Measurements from ENCODE around the gene NIPAL3.
A peak's percentile ranks its signal among the peaks of the same experiment; 100 is the strongest.

The NIPAL3 gene

DNA sequence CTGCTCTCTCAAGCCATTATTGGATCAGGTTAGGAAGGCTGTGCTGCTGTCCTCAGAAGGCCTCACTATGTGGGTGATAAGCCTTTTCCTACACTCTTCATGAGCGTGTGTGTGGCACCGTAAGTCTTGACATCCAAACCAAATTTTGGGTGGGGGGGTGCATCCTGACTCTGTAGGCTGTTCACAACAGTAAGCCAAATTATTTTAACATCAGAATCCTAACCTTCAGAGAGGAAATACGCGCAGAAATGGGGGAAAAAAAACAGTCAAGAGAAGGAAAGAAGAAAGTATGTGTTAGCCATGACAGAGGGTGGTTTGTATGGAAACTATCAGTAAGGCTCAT is 23.0 kb upstream of the NIPAL3 start:
- WGBS = 69% methylated on average over 4 of the region's 4 CpGs
- H3K36me3 ChIP-seq (ENCODE audit: insufficient read depth, low read length) = no peaks in the 10 kb centered on the region
- 0 out of 2 replicates have a peak overlapping the region, but pooled peaks have one; percentile 24 for H3K27ac ChIP-seq (ENCODE audit: low read depth, low read length)
- H3K9ac ChIP-seq (ENCODE audit: low read depth, low read length) = no peak overlapping the region
- H3K27me3 ChIP-seq (ENCODE audit: insufficient read depth, low read length) = no peaks in the 10 kb centered on the region
- H3K4me3 ChIP-seq (ENCODE audit: low read length) = no peak overlapping the region
- no peaks in the 10 kb centered on the region for H3K9me3 ChIP-seq (ENCODE audit: insufficient read depth, low read depth, low read length)
- H3K4me1 ChIP-seq (ENCODE audit: insufficient read depth, low read length) = peaks cover 24% of the 10 kb centered on the region

DNA sequence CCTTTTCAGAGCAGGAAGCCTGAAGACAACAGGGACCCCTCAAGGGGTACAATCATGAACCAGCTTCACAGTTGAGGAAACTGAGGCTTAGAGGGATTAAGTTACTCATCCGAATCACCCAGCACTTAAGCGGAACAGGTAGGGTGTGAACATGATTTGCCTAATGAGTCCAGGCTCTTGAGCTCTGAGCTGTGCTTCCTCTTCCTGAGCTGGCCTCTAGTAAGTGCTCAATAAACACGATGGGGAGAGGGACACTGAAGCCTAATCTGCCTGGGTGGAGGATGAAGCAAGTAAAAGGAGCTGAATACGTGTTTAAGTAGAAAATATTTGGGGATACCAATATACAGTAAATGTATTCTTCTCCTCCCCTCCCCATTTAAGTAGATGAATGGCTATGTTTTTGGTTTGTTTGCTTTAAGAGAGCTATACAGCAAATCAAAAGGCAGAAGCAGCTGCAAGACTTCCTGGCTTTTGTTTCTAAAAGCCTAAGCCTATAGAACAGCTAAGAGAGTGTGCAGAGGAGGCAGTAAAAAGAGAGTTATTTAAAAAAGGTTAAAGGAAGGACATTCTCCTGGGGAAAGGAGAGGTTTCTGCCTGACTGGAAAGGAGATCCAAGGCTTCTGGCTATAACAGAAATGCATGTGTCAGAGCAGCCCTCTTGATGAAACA is 22.5 kb upstream of the NIPAL3 start:
- H3K4me3 ChIP-seq (ENCODE audit: low read length) = no peak overlapping the region
- WGBS = 74% methylated on average over 4 of the region's 4 CpGs
- no peaks in the 10 kb centered on the region for H3K36me3 ChIP-seq (ENCODE audit: insufficient read depth, low read length)
- no peaks in the 10 kb centered on the region for H3K9me3 ChIP-seq (ENCODE audit: insufficient read depth, low read depth, low read length)
- peaks cover 24% of the 10 kb centered on the region for H3K4me1 ChIP-seq (ENCODE audit: insufficient read depth, low read length)
- peak overlapping the region; percentile 17; the same call in 1 of the 2 replicates for H3K27ac ChIP-seq (ENCODE audit: low read depth, low read length)
- no peak overlapping the region for H3K9ac ChIP-seq (ENCODE audit: low read depth, low read length)
- no peaks in the 10 kb centered on the region for H3K27me3 ChIP-seq (ENCODE audit: insufficient read depth, low read length)

DNA sequence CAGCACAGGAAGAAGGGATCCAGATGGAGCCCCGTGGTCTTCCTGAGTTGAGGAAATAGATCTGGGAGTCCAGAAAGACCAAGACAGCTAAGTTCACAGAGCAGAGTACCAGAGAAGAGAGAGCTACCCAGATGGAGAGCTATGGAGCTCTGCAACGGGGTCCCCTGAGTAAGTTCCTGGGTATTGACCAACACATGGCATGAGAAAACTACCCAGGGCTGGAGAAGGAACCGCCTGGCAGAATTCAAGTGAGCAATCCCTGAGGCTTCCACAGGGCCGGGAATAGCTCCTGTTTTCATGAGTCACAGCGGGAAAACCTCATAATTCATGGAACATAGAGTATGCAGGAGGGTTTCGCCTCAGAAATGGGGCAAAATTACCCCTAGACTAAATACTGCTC is 21.7 kb upstream of the NIPAL3 start:
- H3K4me3 ChIP-seq (ENCODE audit: low read length) = no peak overlapping the region
- no peaks in the 10 kb centered on the region for H3K9me3 ChIP-seq (ENCODE audit: insufficient read depth, low read depth, low read length)
- WGBS = 88% methylated on average over 6 of the region's 6 CpGs
- H3K27ac ChIP-seq (ENCODE audit: low read depth, low read length) = peak overlapping the region; percentile 17; the same call in 1 of the 2 replicates
- H3K36me3 ChIP-seq (ENCODE audit: insufficient read depth, low read length) = no peaks in the 10 kb centered on the region
- H3K27me3 ChIP-seq (ENCODE audit: insufficient read depth, low read length) = no peaks in the 10 kb centered on the region
- no peak overlapping the region for H3K9ac ChIP-seq (ENCODE audit: low read depth, low read length)
- peaks cover 24% of the 10 kb centered on the region for H3K4me1 ChIP-seq (ENCODE audit: insufficient read depth, low read length)

DNA sequence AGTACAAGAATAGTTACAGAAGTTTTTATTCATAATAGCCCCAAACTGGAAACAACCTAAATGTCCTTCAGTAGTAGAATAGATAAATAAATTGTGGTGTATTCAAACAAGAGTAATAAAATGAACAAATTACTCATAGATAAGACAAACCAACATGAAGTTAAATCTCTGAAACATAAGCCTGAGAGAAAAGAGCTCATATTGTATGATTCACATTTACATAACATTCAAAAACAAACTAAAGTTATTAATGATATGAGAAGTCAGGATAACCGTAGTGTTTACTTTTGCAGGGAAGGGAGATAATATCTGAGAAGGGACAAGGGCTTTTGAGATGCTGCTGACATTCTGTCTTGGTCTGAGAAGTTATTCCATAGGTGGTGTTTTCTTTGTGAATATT is 15.5 kb upstream of the NIPAL3 start:
- Histone ChIP-seq H3K4me3 (ENCODE audit: low read length) (no peak overlapping the region), H3K36me3 (ENCODE audit: insufficient read depth, low read length) (peaks cover 14% of the 10 kb centered on the region; the same call in 1 of the 2 replicates), H3K9ac (ENCODE audit: low read depth, low read length) (no peak overlapping the region), H3K9me3 (ENCODE audit: insufficient read depth, low read depth, low read length) (no peaks in the 10 kb centered on the region), H3K4me1 (ENCODE audit: insufficient read depth, low read length) (no peaks in the 10 kb centered on the region), H3K27ac (ENCODE audit: low read depth, low read length) (no peak overlapping the region), H3K27me3 (ENCODE audit: insufficient read depth, low read length) (no peaks in the 10 kb centered on the region)
- 93% methylated on average over 1 of the region's 1 CpG for WGBS

DNA sequence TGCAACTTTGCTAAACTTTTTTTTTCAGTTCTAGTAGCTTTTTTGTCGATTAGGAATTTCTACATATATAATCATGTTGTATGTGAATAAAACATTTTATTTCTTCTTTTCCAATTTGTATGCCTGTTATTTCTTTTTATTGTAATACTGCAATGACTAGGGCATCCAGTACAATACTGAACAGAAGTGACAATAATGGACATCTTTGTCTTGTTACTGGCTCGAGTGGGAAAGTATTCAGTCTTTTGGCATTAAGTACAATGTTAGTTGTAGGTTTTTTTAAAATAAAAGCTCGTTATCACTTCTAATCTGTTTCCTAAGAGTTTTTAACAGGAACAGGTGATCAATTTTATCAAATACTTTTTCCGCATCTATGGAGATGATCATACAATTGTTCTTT is 11.8 kb upstream of the NIPAL3 start:
- WGBS = 91% methylated on average over 3 of the region's 4 CpGs

DNA sequence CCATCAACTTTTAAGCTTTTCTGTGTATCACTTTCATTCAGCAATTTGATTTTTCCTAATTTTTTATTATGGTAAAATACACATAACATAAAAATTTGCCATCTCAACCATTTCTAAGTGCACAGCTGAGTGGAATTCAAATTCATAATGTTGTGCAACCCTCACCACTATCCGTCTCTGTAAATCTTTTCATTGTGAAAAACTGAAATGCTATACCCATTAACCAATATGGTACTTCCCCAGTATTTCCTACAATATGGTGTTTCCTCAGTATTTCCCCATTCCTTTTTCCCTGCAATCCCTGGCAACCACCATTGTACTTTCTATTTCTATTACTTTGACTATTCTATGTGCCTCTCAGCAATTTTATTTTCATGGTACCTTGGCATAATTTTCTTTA is 8.8 kb upstream of the NIPAL3 start:
- Histone ChIP-seq H3K9me3 (ENCODE audit: insufficient read depth, low read depth, low read length) (no peaks in the 10 kb centered on the region), H3K4me3 (ENCODE audit: low read length) (no peak overlapping the region), H3K4me1 (ENCODE audit: insufficient read depth, low read length) (no peaks in the 10 kb centered on the region), H3K27ac (ENCODE audit: low read depth, low read length) (no peak overlapping the region), H3K9ac (ENCODE audit: low read depth, low read length) (no peak overlapping the region), H3K27me3 (ENCODE audit: insufficient read depth, low read length) (no peaks in the 10 kb centered on the region), H3K36me3 (ENCODE audit: insufficient read depth, low read length) (no peaks in the 10 kb centered on the region)
- WGBS = 99% methylated on average over 1 of the region's 1 CpG

More for the DNA sequence above, 11.8 kb upstream of the NIPAL3 start:
- Histone ChIP-seq H3K27me3 (ENCODE audit: insufficient read depth, low read length) (no peaks in the 10 kb centered on the region), H3K9ac (ENCODE audit: low read depth, low read length) (no peak overlapping the region), H3K4me1 (ENCODE audit: insufficient read depth, low read length) (no peaks in the 10 kb centered on the region), H3K27ac (ENCODE audit: low read depth, low read length) (no peak overlapping the region), H3K36me3 (ENCODE audit: insufficient read depth, low read length) (peaks cover 14% of the 10 kb centered on the region; the same call in 1 of the 2 replicates), H3K4me3 (ENCODE audit: low read length) (no peak overlapping the region), H3K9me3 (ENCODE audit: insufficient read depth, low read depth, low read length) (no peaks in the 10 kb centered on the region)

DNA sequence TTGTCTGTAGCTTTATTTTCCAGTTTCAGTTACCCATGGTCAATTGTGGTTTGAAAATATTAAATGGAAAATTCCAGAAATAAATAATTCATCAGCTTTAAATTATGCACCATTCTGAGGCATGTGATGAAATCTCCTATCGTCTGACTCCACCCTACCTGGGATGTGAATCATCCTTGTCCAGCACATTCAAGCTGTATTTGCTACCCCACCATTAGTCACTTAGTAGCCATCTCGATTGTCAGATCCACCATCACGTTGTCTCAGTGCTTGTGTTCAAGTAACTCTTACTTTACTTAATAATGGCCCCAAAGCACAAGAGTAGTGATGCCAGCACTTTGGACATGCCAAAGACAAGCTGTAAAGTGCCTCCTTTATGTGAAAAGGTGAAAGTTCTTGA is 6.1 kb upstream of the NIPAL3 start:
- H3K36me3 ChIP-seq (ENCODE audit: insufficient read depth, low read length) = no peaks in the 10 kb centered on the region
- no peak overlapping the region for H3K4me3 ChIP-seq (ENCODE audit: low read length)
- no peaks in the 10 kb centered on the region for H3K9me3 ChIP-seq (ENCODE audit: insufficient read depth, low read depth, low read length)
- H3K27ac ChIP-seq (ENCODE audit: low read depth, low read length) = no peak overlapping the region
- 90% methylated on average over 3 of the region's 3 CpGs for WGBS
- peaks cover 3% of the 10 kb centered on the region; the same call in 1 of the 2 replicates for H3K4me1 ChIP-seq (ENCODE audit: insufficient read depth, low read length)
- H3K27me3 ChIP-seq (ENCODE audit: insufficient read depth, low read length) = no peaks in the 10 kb centered on the region
- no peak overlapping the region for H3K9ac ChIP-seq (ENCODE audit: low read depth, low read length)

DNA sequence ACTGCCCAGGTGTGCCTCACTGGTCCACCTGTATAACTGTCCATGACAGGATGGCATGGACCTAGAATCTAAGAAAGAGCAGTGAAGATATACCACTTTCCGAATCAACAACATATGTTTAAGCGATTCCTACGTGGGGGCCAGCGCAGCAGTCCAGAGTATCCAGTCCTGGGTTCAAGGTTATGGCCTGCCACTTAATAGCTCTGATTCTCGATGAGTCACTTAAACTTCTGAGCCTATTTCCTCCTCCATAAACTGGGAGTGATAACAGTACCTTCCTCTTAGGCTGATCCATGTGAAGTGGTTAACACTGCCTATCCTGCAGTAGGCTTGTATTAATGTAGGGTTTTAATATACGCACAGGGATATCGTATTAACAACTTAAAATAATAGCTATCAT is 4.9 kb upstream of the NIPAL3 start:
- 94% methylated on average over 5 of the region's 7 CpGs for whole genome bisulfite sequencing
- H3K4me1 ChIP-seq (ENCODE audit: insufficient read depth, low read length) = peaks cover 7% of the 10 kb centered on the region
- H3K27ac ChIP-seq (ENCODE audit: low read depth, low read length) = no peak overlapping the region
- no peaks in the 10 kb centered on the region for H3K27me3 ChIP-seq (ENCODE audit: insufficient read depth, low read length)
- no peaks in the 10 kb centered on the region for H3K9me3 ChIP-seq (ENCODE audit: insufficient read depth, low read depth, low read length)
- H3K36me3 ChIP-seq (ENCODE audit: insufficient read depth, low read length) = no peaks in the 10 kb centered on the region
- H3K9ac ChIP-seq (ENCODE audit: low read depth, low read length) = no peak overlapping the region
- no peak overlapping the region for H3K4me3 ChIP-seq (ENCODE audit: low read length)

DNA sequence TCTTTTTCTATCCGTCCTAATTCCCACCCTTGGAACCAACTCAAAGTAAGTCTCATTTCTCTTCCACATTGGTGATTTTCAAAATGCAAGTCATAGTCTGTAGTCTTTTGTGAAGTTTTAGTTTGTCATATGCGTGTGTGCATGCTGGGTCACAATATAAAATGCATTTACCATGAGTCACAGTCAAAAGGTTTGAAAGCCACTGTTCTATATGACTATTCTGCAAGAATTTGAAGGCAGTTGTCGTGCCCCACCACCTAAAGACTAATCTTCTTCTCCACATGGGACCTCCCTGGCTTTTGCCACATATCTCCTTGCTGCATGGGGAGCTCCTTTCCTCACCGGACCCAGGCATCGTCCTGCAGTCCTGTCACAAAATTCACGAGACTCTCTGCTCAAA is 3.6 kb upstream of the NIPAL3 start:
- no peaks in the 10 kb centered on the region for H3K27me3 ChIP-seq (ENCODE audit: insufficient read depth, low read length)
- H3K36me3 ChIP-seq (ENCODE audit: insufficient read depth, low read length) = no peaks in the 10 kb centered on the region
- H3K9me3 ChIP-seq (ENCODE audit: insufficient read depth, low read depth, low read length) = no peaks in the 10 kb centered on the region
- H3K9ac ChIP-seq (ENCODE audit: low read depth, low read length) = no peak overlapping the region
- H3K4me1 ChIP-seq (ENCODE audit: insufficient read depth, low read length) = peaks cover 10% of the 10 kb centered on the region
- H3K4me3 ChIP-seq (ENCODE audit: low read length) = no peak overlapping the region
- 87% methylated on average over 6 of the region's 6 CpGs for WGBS
- no peak overlapping the region for H3K27ac ChIP-seq (ENCODE audit: low read depth, low read length)

DNA sequence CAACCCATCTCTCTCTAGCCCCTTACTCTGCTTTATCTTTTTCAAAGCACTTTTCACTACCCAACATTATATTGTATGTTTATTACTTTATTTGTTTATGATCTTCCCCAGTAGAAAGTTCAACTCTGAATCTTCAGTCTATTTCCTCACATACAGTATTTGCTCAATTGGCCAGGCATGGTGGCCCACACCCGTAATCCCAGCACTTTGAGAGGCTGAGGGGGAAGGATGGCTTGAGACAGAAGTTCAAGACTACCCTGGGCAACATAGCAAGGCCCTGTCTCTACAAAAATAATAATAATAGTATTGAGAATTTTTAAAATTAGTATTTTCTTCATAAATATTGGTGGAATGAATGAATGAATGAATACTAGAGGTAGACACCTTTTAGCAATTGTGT is 3.2 kb upstream of the NIPAL3 start:
- peaks cover 10% of the 10 kb centered on the region for H3K4me1 ChIP-seq (ENCODE audit: insufficient read depth, low read length)
- H3K9ac ChIP-seq (ENCODE audit: low read depth, low read length) = no peak overlapping the region
- no peak overlapping the region for H3K27ac ChIP-seq (ENCODE audit: low read depth, low read length)
- H3K4me3 ChIP-seq (ENCODE audit: low read length) = peak overlapping the region; percentile 81
- no peaks in the 10 kb centered on the region for H3K36me3 ChIP-seq (ENCODE audit: insufficient read depth, low read length)
- 86% methylated on average over 1 of the region's 1 CpG for WGBS
- no peaks in the 10 kb centered on the region for H3K27me3 ChIP-seq (ENCODE audit: insufficient read depth, low read length)
- H3K9me3 ChIP-seq (ENCODE audit: insufficient read depth, low read depth, low read length) = no peaks in the 10 kb centered on the region

DNA sequence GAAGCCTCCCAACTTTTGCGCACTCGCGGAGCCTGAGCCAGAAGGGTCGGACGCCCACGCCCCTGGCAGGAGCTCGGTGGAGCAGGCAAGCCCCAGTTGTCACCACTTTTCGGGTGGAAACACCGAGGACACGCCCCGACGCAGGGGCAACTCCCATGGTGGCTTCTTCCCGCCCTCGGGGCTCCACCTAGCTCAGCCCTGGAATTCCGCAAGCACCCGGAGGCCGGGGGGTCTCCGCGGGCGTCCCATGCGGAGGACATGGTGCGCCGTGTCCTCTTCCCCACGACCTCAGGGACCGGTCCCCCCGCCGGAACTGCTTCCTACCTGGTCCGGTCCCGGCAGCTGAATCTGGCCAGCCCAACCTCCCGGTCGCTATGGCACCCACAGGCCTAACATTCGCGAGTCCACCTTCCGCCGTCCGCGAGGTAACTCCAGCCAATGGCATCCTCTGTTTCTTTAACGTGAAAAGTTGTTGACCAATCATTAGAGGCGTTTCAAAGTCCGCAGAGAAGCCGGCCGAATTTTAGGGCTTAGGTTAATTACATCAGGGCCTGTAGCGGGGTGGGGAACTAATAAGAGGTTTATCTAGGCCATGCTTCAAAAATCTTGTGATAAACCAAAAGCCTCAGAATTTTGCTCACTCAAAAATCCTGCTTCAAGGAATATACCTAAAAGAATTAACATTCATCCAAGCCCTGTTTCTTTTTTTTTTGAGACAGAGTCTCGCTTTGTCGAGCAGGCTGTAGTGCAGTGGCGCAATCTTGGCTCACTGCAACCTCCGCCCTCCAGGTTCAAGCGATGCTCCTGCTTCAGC is 2.0 kb upstream of the NIPAL3 start, which contains the start of gene STPG1:
Gene STPG1 (minus strand): TSS at position 433 of the 814 bp plus-strand sequence. CDS start 12,394 bp downstream, outside the sequence.
- H3K4me1 ChIP-seq (ENCODE audit: insufficient read depth, low read length) = peaks cover 10% of the 10 kb centered on the region
- H3K4me3 ChIP-seq (ENCODE audit: low read length) = peak within 1 kb of the TSS; percentile 81
- H3K27me3 ChIP-seq (ENCODE audit: insufficient read depth, low read length) = no peaks in the 10 kb centered on the region
- H3K36me3 ChIP-seq (ENCODE audit: insufficient read depth, low read length) = no peaks in the 10 kb centered on the region
- H3K9ac ChIP-seq (ENCODE audit: low read depth, low read length) = peak within 1 kb of the TSS; percentile 75
- peak within 1 kb of the TSS; percentile 29; the same call in 1 of the 2 replicates for H3K27ac ChIP-seq (ENCODE audit: low read depth, low read length)
- 9% methylated on average over 48 of the region's 48 CpGs for WGBS
- no peaks in the 10 kb centered on the region for H3K9me3 ChIP-seq (ENCODE audit: insufficient read depth, low read depth, low read length)

Data from HUES64 (cell line).